ENCODE results near the gene SHISA7.

GRCh38 chr19:55474269-55475265, 31.5 kb upstream of the SHISA7 start:
- TF ChIP-seq CTCF (conservative IDR thresholded peaks at IDR 0.05; ENCODE audit: low read depth, low read length) (no peak), EZH2phosphoT487 (IDR thresholded peaks at IDR 0.05; ENCODE audit: borderline replicate concordance, low read length) (no peak)
